GM10266 (cell line): Measurements from ENCODE around the gene LAMTOR1.
A peak's percentile ranks its signal among the peaks of the same experiment; 100 is the strongest.

ENCODE experiments used
- DNase-seq: peaks from one replicate; pipeline ENCODE4 v3.0.0; 2012; ENCODE audit errors: extremely low spot score
- TF ChIP-seq, protein P1 (sequence below): IDR thresholded peaks from 2 replicates; pipeline ENCODE4 v1.5.1; 2012; ENCODE audit warnings: mild to moderate bottlenecking, low read depth; ENCODE audit not compliant: control insufficient read depth, insufficient read depth; ENCODE audit errors: missing control alignments

The LAMTOR1 gene

DNA sequence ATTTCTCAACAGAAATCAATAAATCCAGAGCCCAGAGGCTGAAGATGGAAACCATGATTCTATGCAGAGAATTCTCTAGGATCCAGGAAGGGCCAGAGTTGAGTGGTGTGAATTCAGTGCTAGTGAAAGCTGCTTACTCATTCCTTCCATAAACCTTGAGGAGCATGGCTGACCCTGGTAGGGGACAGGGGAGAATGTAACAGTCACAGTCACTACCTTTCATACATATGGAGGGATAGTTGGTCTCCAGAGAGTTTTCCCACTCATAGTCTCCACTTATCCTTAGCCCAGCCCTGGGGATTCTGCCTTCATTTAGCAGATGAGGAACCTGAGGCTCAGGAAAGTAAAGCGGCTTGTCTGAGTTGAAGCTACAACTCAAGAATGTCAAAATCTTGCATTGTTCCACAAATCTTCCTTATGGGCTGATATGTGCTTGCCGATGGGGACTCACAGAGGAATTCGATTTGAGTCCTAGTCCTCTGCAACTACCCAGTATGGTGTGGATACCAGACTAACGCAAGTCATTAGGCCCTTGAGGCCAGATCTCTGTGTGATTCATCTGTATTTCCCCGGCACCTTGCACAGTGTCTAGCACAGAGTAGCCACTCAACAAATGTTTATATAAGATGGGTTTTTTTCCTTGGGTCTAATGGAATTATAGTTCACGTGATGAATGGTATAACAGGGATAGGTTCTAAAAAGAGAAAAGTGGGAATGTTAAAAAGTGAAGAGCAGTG is 13.1 kb upstream of the LAMTOR1 start:
- no peak for DNase-seq
- TF ChIP-seq, protein P1, sequence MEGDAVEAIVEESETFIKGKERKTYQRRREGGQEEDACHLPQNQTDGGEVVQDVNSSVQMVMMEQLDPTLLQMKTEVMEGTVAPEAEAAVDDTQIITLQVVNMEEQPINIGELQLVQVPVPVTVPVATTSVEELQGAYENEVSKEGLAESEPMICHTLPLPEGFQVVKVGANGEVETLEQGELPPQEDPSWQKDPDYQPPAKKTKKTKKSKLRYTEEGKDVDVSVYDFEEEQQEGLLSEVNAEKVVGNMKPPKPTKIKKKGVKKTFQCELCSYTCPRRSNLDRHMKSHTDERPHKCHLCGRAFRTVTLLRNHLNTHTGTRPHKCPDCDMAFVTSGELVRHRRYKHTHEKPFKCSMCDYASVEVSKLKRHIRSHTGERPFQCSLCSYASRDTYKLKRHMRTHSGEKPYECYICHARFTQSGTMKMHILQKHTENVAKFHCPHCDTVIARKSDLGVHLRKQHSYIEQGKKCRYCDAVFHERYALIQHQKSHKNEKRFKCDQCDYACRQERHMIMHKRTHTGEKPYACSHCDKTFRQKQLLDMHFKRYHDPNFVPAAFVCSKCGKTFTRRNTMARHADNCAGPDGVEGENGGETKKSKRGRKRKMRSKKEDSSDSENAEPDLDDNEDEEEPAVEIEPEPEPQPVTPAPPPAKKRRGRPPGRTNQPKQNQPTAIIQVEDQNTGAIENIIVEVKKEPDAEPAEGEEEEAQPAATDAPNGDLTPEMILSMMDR = no peak

DNA sequence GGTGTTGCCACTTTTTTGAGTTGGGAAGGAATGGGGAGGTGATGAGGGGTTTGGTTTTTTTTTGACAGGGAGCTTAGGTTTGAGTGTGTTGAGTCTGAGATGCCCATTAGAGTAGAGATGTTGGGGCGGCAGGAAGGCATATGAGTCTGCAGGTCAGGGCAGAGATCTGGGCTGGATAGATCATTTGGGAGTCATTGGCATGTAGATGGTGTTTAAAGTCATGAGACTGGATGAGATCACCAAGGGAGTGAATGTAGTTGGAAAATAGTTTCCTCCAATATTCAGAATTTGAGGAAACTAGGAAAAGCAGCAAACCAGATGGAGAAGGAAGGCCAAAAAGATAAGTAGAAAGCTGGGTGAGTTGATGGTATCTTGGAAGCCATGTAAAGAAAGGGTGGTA is 11.5 kb upstream of the LAMTOR1 start:
- no peak for DNase-seq
- TF ChIP-seq, protein P1 = no peak

DNA sequence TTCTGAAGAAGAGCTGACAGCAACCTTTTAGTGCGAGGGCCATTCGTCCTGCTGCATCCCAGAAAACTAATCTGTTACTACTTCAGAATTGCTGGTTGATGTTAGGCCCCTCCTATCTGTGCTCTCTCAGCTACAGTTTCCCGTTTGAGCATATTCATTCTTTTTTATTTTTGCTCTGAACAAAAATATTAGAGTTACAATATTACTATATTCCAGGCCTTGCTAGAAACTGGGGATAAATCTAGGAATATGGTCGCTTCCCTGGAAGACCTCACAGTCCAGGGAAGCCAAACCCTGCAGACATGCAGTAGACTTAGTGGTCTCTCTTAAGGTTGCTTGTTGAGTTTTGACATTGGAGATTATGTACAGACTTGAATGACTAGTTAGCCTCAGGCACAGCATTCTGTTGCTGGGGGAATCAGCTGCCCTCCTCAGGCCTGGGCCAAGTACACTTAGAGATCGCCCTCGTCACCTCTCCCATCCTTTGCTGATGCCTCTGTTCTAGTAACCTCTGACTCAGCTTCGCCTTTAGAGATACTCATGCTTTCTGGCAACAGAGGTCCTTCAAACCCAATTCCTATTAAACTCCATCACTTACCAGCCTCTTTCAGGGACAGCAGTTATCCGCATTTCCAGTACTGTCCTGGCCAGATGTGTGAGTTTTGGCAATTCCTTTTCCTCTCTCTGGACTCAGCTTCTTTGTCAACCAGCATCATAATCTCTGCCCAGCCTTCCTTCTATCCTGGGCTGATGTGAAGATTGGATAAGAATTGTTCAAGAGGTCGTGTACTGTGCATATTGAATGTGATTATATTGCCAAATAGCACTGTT is 10.1 kb upstream of the LAMTOR1 start:
- DNase-seq = no peak
- TF ChIP-seq, protein P1 = no peak

DNA sequence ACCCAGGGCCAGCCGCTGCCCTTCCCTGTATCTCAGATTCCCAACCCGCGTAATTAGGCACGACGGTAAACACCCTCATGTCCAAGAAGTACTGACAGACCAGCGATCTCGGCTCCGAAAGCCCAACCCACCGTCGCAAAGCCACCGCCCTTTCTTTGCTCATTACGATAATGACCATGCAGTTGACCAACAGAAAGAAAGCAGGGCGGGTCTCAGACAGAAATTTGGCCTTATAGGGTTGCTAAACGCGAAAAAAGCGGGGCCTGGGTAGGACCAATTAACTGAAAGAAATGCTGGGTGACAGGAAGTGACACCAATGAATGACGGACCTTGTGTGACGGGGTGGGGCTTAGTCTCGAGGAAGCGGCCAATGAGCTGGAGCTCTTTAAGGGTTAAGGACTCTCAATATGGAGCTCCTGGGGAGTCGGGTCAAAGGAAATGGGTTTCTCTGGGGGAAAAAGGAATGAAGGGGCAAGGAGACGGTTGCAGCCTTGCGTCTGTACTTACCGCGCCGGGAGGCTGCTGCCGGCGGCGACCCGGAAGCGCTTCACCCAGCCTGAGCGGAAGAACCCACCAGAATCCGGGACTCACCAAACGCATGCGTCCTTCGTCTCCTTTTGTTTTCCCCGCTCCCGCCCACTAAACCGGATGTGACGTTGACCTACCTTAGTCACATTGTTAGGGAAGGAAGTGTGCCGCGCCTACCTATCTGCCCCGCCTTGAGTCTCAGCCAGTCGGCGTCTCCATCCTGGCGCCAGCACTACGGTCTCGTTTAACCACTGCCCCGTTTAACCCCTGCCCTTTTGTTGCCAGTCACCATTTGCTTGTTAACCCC is 9.3 kb upstream of the LAMTOR1 start, which contains the start of gene ANAPC15:
Gene ANAPC15, minus strand, starts transcription at position 553 of the 835 bp plus-strand sequence. CDS start 1,419 bp downstream, outside the sequence.
- DNase-seq = peak; percentile 87

DNA sequence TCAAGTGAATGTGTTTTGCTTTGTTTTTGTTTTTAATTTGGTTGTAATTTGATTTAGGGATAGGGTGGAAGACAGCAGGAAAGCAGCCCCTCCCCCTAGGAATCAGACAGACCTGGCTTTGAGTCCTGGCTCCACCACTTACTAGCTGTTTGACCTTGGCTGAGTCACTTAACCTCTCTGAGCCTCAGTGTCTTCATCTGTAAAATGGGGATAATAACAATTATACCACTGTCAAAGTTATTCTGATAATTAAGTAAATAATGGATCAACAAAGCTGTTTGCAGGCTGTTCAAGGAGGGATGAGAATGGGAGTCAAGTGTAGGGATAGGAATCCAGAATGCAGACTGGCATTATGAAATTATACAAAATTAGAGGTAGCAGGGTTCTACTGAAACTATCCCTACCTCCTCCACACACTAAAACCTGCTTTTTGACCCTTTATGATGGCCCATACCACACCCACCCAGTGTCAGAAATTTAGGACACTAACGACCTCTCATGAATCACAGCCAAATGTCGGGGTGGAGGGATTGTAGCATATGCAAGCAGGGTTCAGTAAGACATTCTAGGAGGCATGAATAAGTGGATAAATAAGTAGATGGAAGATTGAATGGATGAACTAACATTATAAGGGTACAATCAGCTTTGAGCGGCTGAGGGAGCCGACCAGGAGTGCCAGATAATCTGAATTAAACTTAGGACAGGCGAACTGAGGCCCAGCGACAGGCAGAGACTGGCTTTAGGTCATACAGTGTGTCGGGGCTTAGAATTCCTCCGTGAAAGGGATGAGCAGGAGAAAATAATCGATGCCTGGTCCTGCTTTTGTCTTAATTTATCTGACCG is 8.4 kb upstream of the LAMTOR1 start:
- TF ChIP-seq, protein P1 = no peak
- DNase-seq = no peak

More for the DNA sequence above, 9.3 kb upstream of the LAMTOR1 start, which contains the start of gene ANAPC15:
- TF ChIP-seq, protein P1 = no peak

DNA sequence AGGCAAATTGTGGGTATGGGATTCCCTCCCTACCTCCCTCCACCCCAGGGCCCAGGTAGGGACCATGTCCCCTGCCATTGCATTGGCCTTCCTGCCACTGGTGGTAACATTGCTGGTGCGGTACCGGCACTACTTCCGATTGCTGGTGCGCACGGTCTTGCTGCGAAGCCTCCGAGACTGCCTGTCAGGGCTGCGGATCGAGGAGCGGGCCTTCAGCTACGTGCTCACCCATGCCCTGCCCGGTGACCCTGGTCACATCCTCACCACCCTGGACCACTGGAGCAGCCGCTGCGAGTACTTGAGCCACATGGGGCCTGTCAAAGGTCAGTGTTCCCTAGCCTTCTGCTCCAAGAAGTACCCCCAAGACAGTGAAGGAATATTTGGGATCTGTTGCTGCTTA is 2.8 kb upstream of the LAMTOR1 start, which contains the start of gene TOMT:
Gene TOMT, plus strand, starts transcription at position 37 of the 400 bp plus-strand sequence. Its CDS starts 28 bp downstream, at position 65.
- TF ChIP-seq, protein P1 = no peak

More for the DNA sequence above, 2.8 kb upstream of the LAMTOR1 start, which contains the start of gene TOMT:
- no peak for DNase-seq
